AG08396 (cell line): ENCODE measurements around the gene LRIT2.
A peak's percentile ranks its signal among the peaks of the same experiment; 100 is the strongest.
"Not testable (repeated sequence)": the region's sequence is repeated elsewhere in the genome, so short reads cannot be mapped to it uniquely, and the experiment has no call there.

Source experiments
- DNase-seq: peaks from one replicate; pipeline ENCODE4 v3.0.0; 2012; ENCODE audit warnings: low spot score, mixed read lengths

LRIT2 gene

DNA sequence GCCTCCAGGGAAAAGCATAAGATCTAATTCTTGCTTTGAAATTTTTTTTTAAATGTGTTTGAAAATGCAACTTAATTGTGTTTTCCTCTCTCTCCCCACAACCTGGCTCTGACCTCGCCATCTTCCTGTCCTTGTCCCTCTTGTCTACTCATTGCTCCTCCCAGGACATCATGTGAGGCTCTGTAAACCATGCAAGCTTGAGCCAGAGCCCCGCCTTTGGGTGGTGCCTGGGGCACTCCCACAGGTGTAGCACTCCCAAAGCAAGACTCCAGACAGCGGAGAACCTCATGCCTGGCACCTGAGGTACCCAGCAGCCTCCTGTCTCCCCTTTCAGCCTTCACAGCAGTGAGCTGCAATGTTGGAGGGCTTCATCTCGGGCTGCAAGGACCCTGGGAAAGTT, 40.8 kb downstream of the LRIT2 start:
- DNase-seq, result no peak

DNA sequence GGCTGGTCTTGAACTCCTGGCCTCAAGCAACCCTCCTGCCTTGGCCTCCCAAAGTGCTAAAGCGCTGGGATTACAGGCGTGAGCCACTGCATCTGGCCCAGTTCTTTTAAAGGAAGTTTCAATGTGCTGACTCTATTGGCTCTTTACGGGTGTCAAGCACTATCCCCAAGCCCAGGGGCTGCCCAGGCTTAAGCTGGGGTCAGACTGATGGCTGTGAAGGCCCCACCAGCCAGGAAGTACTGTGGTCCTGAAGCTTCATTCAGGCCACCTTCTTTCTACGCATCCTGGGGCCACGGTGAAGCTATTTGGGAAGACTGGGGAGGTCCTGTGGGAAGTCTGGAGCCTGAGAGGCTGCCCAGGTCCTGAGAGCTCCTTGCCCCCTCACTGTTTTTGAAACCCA, 43.7 kb downstream of the LRIT2 start:
- no peak for DNase-seq

DNA sequence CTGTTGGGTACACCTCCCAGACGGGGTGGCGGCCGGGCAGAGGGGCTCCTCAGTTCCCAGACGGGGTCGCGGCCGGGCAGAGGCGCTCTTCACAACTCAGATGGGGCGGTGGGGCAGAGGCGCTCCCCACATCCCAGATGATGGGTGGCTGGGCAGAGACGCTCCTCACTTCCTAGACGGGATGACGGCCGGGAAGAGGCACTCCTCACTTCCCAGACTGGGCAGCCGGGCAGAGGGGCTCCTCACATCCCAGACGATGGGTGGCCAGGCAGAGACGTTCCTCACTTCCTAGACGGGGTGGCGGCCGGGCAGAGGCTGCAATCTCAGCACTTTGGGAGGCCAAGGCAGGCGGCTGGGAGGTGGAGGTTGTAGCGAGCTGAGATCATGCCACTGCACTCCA, 45.0 kb downstream of the LRIT2 start:
- DNase-seq, result not testable (repeated sequence)

DNA sequence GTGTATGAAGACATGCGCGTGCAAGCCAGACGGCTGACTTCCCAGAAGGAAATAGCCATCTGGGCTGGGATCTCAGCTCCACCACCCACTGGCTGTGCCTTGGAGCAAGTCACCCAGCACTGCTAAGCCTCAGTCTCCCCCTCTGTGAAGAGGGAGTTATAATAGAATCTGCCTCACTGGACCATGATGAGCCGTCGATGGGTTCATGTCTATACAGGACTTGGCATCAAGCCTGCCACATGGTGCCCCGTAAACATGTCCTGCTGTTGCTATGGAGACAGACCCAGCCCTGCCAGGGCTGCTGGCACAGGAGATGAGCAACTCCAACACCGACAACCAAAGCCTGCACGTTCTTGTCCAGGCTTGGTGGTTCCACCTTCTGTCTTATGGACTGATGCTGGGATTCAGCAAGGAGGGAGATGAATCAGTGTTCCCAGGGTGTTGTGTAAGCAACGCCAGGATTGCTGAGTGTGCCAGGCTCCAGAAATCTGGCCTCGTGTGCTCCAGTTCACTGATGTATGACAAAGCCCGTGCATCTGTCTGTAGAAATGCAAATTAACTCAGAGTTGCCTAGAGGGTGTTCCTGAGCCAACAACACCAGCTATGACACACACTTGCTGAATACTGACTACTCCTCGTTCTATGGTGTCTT, 46.2 kb downstream of the LRIT2 start:
- peak; percentile 59 for DNase-seq

DNA sequence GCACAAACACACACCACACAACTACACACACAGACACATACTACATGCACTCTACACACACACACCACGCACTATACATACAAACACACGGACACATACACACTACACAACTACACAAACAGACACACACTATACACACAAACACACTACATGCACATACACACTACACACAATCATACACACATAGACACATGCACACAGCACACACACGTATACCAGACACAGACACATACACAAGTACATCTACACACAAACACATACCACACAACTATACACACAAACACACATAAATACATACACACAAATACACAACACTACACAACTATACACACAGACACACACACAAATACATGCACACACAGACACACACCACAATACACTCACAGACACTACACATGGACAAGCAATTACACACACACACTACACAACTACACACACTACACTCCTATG, 47.2 kb downstream of the LRIT2 start:
- DNase-seq, result no peak

DNA sequence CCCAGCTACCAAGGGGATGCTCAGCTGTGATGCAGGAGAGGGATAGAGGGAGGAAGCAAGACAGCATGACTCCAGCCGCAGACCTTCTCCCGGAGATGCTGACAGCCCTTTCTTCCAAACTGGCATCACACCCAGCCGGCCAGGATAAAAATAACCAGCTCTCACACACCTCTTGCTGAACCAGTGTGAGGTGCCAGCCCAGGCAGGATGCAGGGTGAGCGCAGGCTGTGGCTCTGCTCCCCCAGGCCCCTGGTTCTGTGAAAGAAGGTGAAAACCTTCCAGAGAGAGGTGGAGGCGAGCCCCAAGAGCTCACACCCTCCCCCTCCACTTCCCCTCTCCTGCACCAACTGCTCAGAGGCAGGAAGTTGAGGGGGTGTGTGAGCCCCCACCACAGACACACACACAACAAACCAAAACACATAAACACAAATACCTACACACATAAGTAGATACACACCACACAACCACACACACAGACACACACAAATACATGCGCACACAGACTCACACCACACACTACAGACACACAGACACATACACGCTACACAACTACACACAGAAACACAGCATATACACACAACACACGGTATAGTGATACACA, 47.7 kb downstream of the LRIT2 start:
- no peak for DNase-seq

DNA sequence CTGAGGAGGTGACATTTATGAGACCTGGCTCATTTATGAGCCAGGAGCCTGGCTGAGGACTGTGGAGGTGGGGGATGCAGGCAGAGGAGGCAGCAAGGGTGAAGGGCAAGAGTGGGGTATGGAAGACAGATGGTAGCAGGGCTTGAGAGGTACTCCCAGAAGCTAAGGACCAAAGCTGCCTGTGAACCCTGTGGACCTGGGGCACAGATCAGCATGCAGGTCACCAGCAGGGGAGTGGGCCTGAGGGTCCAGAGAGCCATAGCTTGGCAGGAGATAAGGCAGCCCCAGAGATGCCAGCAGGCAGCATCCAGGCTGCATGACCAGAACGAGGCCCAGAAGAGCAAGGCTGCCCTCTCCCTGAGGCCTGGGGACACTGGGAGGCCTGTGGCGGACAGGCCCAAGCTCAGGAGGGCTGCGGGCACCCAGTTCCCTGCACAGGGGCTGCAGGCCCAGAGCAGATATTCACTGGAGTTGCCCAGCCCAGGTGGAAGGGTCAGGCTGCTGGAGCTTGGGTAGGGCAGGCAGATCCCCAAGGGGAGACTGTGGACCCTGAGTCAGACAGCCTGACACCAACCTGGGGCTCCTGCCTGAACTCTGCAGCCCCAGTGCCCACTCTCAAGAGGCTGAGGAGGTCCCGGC, 48.4 kb downstream of the LRIT2 start:
- no peak for DNase-seq

DNA sequence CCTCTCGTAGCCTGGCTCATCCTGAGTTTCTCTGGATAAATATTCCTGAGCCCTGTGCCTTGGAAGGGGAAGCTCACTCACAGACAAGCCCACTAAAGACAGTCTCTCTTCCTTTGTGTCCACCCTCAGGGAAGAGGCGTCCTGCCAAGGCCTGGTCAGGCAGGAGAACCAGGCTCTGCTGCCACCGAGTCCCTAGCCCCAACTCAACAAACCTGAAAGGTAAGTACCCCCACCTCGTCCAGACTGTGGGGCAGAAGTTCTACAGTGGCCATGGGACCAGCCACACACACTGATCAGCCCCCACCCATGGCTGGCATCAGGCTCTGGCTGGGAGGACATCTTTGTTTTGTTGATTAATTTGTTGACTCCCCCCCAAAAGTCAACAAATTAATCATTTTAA, 49.0 kb downstream of the LRIT2 start:
- no peak for DNase-seq

DNA sequence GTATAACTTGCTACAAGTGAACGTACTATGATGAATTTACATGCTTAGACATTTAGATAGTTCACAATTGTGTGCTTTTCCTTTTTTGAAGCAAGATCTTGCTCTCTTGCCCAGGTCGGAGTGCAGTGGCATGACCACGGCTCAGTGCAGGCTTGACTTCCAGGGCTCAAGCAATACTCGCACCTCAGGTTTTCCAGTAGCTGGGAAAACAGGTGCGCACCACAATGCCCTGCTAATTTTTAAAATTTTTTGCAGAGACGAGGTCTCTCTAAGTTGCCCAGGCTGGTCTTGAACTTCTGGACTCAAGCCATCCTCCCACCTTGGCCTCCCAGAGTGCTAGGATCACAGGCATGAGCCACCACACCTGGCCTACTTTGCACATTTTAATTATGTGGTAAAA, 49.9 kb downstream of the LRIT2 start:
- DNase-seq, result no peak

DNA sequence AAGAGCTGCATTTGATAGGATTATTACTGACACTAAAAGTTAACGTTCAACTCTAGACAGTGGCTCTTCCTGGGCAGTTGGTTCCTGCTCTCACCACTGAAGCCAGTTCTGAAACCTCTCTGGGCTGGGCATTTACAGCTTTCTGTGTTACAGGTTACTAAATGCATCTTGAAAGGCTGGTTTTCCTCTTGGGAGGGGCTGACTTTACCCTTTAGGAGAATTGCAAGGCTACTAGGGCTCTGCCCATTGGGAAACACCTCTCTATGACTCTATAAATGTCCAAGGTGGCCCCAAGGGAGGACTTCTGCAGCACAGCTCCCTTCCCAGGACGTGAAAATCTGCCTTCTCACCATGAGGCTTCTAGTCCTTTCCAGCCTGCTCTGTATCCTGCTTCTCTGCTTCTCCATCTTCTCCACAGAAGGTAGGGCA, 51.8 kb downstream of the LRIT2 start, which contains the start of gene GPR15LG:
Gene GPR15LG (plus strand): TSS at position 301 of the 429 bp plus-strand sequence. CDS start 51 bp downstream, at position 352.
- DNase-seq, result no peak

DNA sequence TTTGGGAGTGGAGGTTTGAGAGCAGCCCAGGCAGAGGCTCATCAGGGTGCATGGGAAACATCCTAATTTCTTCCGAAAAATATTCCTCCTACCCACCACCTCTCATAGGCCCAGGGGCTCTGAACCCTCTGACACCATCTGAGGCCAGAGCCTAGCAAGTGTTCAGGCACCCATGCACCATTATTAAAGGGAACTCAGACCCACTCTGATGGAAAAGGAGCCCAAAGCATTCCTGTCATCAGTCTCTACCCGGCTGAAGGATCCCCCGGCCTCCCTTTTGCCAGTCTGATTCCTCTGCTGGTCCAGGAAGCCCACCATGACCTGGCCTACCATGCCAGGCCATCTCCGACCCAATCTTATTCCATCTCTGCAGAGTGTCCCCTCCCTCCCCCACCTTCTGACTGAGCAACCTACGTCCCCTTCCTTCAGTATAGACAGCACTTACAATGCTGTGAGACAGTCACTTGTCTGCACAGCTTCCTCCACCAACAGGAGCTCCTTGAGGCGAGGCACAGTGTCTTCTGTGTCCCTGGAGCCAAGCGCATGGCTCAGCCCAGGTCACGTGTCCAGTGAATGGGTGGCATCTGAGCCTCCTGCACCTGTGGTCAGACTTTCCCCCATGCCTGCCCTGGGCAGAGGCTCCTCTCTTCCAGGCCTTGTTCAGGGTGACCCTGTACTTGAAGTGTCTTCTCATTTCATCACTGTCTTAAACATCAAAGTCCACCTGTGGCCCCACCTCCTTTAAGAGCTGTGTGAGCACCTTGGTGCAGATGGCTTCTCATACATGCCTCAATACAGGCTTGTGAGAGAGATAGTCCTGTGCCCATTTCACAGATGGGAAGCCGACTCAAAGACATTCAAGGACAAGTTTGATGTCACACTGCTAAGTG, 52.6 kb downstream of the LRIT2 start:
- DNase-seq, result no peak

DNA sequence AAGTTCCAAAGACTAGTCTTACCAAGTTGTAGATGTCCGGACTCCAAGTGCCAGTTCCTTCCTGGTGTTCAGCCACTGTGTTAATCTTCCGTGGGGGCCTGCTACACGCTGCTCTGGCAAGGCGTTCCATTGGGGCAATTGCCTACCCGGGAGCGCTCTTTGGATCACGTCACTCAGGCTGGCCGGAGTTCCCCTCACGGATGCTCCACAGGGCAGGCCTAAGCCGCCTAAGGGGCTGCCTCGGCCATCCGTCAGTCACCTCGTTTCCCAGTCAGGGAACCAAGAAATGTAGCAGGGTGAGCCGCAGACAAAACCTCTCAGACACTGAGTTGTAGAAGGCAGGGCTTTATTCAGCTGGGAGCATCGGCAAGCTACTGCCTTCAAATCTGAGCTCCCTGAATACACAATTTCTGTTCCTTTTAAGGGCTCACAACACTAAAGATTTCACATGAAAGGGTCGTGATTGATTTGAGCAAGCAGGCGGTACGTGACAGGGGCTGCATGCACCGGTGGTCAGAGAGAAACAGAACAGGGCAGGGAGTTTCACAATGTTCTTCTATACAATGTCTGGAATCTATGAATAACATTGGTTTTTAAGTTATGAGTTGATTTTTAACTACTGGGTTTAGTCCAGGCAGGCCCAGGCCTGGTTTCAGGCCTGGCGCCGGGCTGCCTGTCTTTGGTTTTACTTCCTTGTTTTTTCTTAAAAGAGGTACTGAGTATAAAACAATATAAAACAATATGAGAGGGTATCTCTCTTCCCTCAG, 53.5 kb downstream of the LRIT2 start:
- DNase-seq, result not testable (repeated sequence)

DNA sequence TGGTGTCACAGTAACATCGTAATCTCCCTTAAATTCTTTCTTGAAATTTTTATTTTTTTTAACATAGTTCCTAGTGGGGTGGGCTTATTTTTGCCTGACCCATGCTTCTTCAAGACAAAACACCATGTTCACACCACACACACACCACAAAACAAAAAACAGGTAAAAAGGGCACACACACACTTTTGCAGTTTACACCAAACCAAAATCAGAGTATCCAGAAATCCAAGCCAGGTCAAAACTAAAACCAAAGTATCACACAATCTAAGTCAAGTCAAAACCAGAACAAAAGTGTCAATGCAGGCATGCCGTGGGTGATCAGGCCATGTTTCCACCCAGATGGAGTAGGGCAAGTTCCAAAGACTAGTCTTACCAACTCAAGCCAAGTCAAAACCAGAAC, 54.1 kb downstream of the LRIT2 start:
- not testable (repeated sequence) for DNase-seq
